ENCODE results near the gene HPSE2. TPM values are rescaled to one million over a fixed set of nuclear protein-coding genes. Genes with fewer than 3 reads are reported as not detected.

Gene HPSE2
- total RNA-seq, 4 donors from 2014 or later, result 32.3 to 70.0 (median 43.6) TPM

- Histone ChIP-seq H3K4me3 (no peak overlapping the region), H3K4me1 (peaks cover 6 to 13% (median 11%) of the 10 kb centered on the region in 4 donors), H3K27ac (replicated peaks in 1 of 4) (no peak overlapping the region), H3K9me3 (no peaks in the 10 kb centered on the region), H3K27me3 (no peaks in the 10 kb centered on the region), H3K36me3 (no peaks in the 10 kb centered on the region)
- TF ChIP-seq CTCF (IDR thresholded peaks at IDR 0.05) (no peak), EP300 (IDR thresholded peaks at IDR 0.05) (no peak), POLR2A (IDR thresholded peaks at IDR 0.05; ENCODE audit: low read depth) (no peak), POLR2AphosphoS5 (IDR thresholded peaks at IDR 0.05) (no peak)
- WGBS, result 68% methylated on average over 1 of the region's 1 CpG
- peak; percentile 21 for DNase-seq (ENCODE audit: extremely low spot score)
- intact Hi-C loops (cut with DNase I), result no loop called here
Observed at GRCh38 chr10:98450618-98451017, 785.0 kb downstream of the HPSE2 start.

GRCh38 chr10:98449287-98449686 is 786.4 kb downstream of the HPSE2 start:
- peaks cover 9 to 27% (median 23%) of the 10 kb centered on the region in 4 donors for H3K4me1 ChIP-seq
- H3K27ac ChIP-seq (replicated peaks in 1 of 4), result no peak overlapping the region
- no peak for DNase-seq (ENCODE audit: extremely low spot score)
- H3K9me3 ChIP-seq, result no peaks in the 10 kb centered on the region
- no peaks in the 10 kb centered on the region for H3K27me3 ChIP-seq
- TF ChIP-seq POLR2AphosphoS5 (IDR thresholded peaks at IDR 0.05) (no peak), CTCF (IDR thresholded peaks at IDR 0.05) (no peak), POLR2A (IDR thresholded peaks at IDR 0.05; ENCODE audit: low read depth) (no peak), EP300 (IDR thresholded peaks at IDR 0.05) (no peak)
- H3K4me3 ChIP-seq, result no peak overlapping the region
- H3K36me3 ChIP-seq, result peaks cover 0 to 11% (median 9%) of the 10 kb centered on the region in 4 donors
- intact Hi-C loops (cut with DNase I), result loop anchor here (10.0 kb wide), 1 partner anchor 1166 kb away; no protein-coding TSS in a partner anchor

GRCh38 chr10:98446661-98447221 is 788.9 kb downstream of the HPSE2 start, which contains the start of gene HPS1:
HPS1 (minus strand) TSS chr10:98446935; CDS start chr10:98443240, 3,695 bp downstream.
- WGBS, result 8% methylated on average over 11 of the region's 47 CpGs
- peaks cover 11 to 36% (median 32%) of the 10 kb centered on the region in 4 donors for H3K36me3 ChIP-seq
- intact Hi-C loops (cut with DNase I), result loop anchor here (2.0 to 10.0 kb wide), 2 partner anchors 14 to 1168 kb away; no protein-coding TSS in a partner anchor
- peak; percentile 94 for DNase-seq (ENCODE audit: extremely low spot score)
- H3K9me3 ChIP-seq, result no peaks in the 10 kb centered on the region
- peaks cover 9 to 39% (median 30%) of the 10 kb centered on the region in 4 donors for H3K4me1 ChIP-seq
- H3K4me3 ChIP-seq, result peak within 1 kb of the TSS; percentile 91 to 96 (median 94)
- H3K27ac ChIP-seq (replicated peaks in 1 of 4), result peak within 1 kb of the TSS; percentile 93 to 96 (median 94)
- H3K27me3 ChIP-seq, result no peaks in the 10 kb centered on the region
- TF ChIP-seq CTCF (IDR thresholded peaks at IDR 0.05) (peak in 1 of 3 experiments; percentile 31), EP300 (IDR thresholded peaks at IDR 0.05) (no peak), POLR2AphosphoS5 (IDR thresholded peaks at IDR 0.05) (peak; percentile 84 to 93), POLR2A (IDR thresholded peaks at IDR 0.05; ENCODE audit: low read depth) (peak; percentile 81)

- Histone ChIP-seq H3K9me3 (no peaks in the 10 kb centered on the region), H3K4me3 (peak overlapping the region; percentile 91 to 96 (median 94)), H3K27me3 (no peaks in the 10 kb centered on the region), H3K36me3 (peaks cover 12 to 38% (median 32%) of the 10 kb centered on the region in 4 donors), H3K4me1 (peaks cover 9 to 39% (median 30%) of the 10 kb centered on the region in 4 donors), H3K27ac (replicated peaks in 1 of 4) (peak overlapping the region; percentile 93 to 96 (median 94))
- 4% methylated on average over 18 of the region's 28 CpGs for WGBS
- intact Hi-C loops (cut with DNase I), result loop anchor here (2.0 to 10.0 kb wide), 2 partner anchors 15 to 1169 kb away; no protein-coding TSS in a partner anchor
- peak; percentile 92 for DNase-seq (ENCODE audit: extremely low spot score)
- no peak for TF ChIP-seq CTCF (IDR thresholded peaks at IDR 0.05)
- no peak for TF ChIP-seq POLR2A (IDR thresholded peaks at IDR 0.05; ENCODE audit: low read depth)
- no peak for TF ChIP-seq EP300 (IDR thresholded peaks at IDR 0.05)
- TF ChIP-seq POLR2AphosphoS5 (IDR thresholded peaks at IDR 0.05), result peak in 1 of 2 donors; percentile 28
Observed at GRCh38 chr10:98446151-98446660, 789.4 kb downstream of the HPSE2 start.

Data from esophagus muscularis mucosa (tissue), 4 donors.